ENCODE results near the gene SPANXN3.
"Not testable (repeated sequence)": the region's sequence is repeated elsewhere in the genome, so short reads cannot be mapped to it uniquely, and the experiment has no call there.

Gene SPANXN3, protein sequence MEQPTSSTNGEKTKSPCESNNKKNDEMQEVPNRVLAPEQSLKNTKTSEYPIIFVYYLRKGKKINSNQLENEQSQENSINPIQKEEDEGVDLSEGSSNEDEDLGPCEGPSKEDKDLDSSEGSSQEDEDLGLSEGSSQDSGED
- total RNA-seq = 0 reads per million in 2 donors

DNA sequence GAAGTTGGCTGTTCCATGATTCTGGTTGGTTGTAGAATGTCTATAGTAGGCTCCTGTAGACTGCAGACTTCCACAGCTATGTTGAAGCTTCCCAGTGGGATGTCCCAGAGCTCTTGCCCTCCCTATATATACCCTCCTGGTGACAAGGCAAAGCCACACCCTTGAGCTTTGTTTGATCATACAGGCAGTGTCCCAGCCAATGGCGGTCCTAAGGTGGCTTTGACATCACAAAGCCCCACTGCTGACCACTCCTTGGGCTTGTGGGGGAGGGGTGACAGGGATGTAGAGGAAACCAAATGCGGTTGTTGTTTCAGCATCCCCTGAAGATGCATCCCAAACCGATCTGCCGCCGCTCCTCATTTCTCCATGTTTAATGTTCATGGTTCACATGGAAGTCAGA is at the start of gene SPANXN3:
Gene SPANXN3 (minus strand): TSS at position 101 of the 400 bp plus-strand sequence. CDS start 84 bp downstream, at position 17.
- DNase-seq = not testable (repeated sequence)

DNA sequence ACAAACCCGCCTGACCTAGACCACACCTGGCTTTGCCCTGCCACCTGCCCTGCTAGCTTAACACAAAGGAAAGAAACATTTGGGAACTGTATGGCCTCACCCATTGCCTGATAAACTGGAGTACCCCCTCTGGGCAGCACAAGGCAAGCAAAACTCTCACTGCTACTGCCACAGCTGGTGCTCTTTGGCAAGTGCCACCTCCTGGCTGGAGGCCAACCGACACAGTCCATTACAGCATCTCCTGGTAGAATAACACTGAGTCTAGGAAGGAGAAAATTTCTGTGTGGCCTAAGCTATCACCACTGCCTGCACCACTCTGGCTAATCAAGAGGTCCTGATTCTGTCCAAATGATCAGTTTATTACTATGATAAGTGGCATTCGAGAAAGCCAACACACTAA is 18.9 kb upstream of the SPANXN3 start:
- DNase-seq = no peak

DNA sequence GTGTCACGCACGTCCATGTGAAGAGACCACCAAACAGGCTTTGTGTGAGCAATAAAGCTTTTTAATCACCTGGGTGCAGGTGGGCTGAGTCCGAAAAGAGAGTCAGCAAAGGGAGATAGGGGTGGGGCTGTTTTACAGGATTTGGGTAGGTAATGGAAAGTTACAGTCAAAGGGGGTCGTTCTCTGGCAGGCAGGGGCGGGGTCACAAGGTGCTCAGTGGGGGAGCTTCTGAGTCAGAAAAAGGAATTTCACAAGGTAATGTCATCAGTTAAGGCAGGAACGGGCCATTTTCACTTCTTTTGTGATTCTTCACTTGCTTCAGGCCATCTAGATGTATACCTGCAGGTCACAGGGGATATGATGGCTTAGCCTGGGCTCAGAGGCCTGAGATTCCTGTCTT is 15.1 kb downstream of the SPANXN3 start:
- not testable (repeated sequence) for DNase-seq

- DNase-seq = no peak
These were observed 16.5 kb downstream of the SPANXN3 start for GRCh38 chrX:143500751-143501150.

GRCh38 chrX:143486105-143486504 is 31.2 kb downstream of the SPANXN3 start:
- DNase-seq = no peak

- DNase-seq = no peak
These were observed 40.5 kb downstream of the SPANXN3 start for GRCh38 chrX:143476751-143477150.

DNA sequence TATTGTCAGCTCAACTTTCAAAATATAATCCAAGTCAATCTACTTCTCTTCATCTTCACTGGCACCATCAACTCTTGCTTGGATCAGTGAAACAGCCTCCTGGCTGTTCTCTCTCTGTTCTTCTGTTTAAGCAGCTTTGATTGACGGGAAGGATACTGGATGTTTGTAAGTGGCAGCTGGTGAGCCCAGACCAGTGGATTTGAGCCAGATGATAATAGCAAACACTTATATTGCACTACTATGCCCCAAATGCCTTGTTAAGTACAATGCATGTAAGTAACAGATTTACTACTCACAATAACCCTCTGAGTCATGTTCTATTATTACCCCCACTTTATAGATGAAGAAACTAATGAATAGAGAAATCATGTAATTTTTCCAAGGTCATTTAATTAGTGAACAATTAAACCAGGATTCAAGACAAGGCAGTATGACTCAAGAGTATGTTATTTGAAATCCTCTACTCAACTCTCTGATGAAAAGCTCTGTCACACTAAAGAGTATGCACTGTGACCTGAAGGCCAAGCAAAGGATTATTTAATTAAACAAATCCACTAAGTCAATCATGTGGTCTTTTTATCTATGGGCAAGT is 44.8 kb downstream of the SPANXN3 start:
- no peak for DNase-seq

GRCh38 chrX:143466130-143466529 is 51.1 kb downstream of the SPANXN3 start:
- no peak for DNase-seq

DNA sequence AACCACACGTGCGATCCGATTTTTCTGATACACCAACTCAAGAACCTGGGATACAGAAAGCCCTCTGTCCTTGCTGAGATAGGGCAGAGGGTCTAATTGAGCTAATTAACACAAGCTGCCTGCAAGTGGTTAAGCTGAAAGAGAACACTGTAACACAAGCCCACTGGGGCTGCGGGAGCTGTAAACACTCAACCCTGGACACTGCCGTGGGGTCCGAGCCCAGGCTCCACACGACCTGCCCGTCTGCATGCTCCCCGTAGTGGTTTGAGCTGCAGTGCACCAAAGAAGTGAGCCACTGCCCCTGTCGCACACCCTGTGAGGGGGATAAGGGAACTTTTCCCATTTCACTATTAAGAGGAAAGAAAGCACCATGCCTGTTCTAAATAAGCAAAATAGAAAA is 54.6 kb downstream of the SPANXN3 start:
- DNase-seq = no peak

- no peak for DNase-seq
These were observed 55.7 kb downstream of the SPANXN3 start for GRCh38 chrX:143461606-143462005.

Data from activated gamma-delta T cell (primary cell).